Vagina (tissue), 2 donors: ENCODE data around the gene TTLL5.

Experiments
- CTCF ChIP-seq, 3 experiments: fragments of 450-650 bp in 2 of 3; fragments of 200-600 bp in 1 of 3; sonication (generic) in 1 of 3; IDR thresholded peaks; one replicate each; pipeline ENCODE4 v1.5.1; 2017 to 2019; ENCODE audit warnings: antibody characterized with exemption in 3 of 3, mild to moderate bottlenecking in 2 of 3, moderate library complexity in 2 of 3
- POLR2A ChIP-seq, 2 donors: fragments of 450-650 bp; IDR thresholded peaks; one replicate each; pipeline ENCODE4 v1.6.1; 2017; ENCODE audit warnings: antibody characterized with exemption in 2 of 2, mild to moderate bottlenecking in 2 of 2, moderate library complexity in 2 of 2
- POLR2AphosphoS5 ChIP-seq, 2 donors: sonication (generic); formaldehyde crosslinking; IDR thresholded peaks; one replicate each; pipeline ENCODE4 v1.9.0; 2017; ENCODE audit warnings: antibody characterized with exemption in 2 of 2, mild to moderate bottlenecking in 2 of 2, low read depth in 1 of 2; ENCODE audit not compliant: insufficient read depth in 1 of 2

- TF ChIP-seq CTCF (IDR thresholded peaks at IDR 0.05) (no peak), POLR2A (IDR thresholded peaks at IDR 0.05) (no peak), POLR2AphosphoS5 (IDR thresholded peaks at IDR 0.05; ENCODE audit: insufficient read depth in 1 of 2, low read depth in 1 of 2) (no peak)
Measured at GRCh38 chr14:75636100-75636692, 24.9 kb upstream of the TTLL5 start.
